ENCODE measurements around the gene UBE2M. TPM values are rescaled to one million over a fixed set of nuclear protein-coding genes. Genes with fewer than 3 reads are reported as not detected.

Gene UBE2M
- total and polyA plus RNA-seq, 7 experiments from 2014 or later: 7.5 to 92.1 (median 49.3) TPM

- Mint-ChIP-seq H3K4me1 (peaks cover 7 to 18% (median 9%) of the 10 kb centered on the region in 7 donors), H3K36me3 (peaks cover 5 to 14% (median 7%) of the 10 kb centered on the region in 5 donors), H3K4me3 (no peak overlapping the region), H3K27ac (peak overlapping the region in 3 of 9 donors; percentile 5 to 51 (median 33)), H3K27me3 (no peaks in the 10 kb centered on the region), H3K9me3 (no peaks in the 10 kb centered on the region)
- no peak overlapping the region for H3K4me3 ChIP-seq (ENCODE audit: low read length)
- peaks cover 0 to 21% (median 0%) of the 10 kb centered on the region in 3 experiments for H3K36me3 ChIP-seq (ENCODE audit: control insufficient read depth in 2 of 3, insufficient read depth in 3 of 3, low read length in 3 of 3)
- POLR2A ChIA-PET: interaction anchor here (7.4 kb wide), 1 partner anchor 65 kb away, joined by 45 read pairs; the partner anchor contains the start of gene ZBTB45
- DNase-seq (no peak), ATAC-seq (no peak)
- H3K4me1 ChIP-seq (ENCODE audit: control insufficient read depth in 2 of 2, insufficient read depth in 2 of 2, low read length in 2 of 2): peaks cover 0 to 7% of the 10 kb centered on the region in 2 donors
- H3K27ac ChIP-seq (ENCODE audit: low read depth, low read length): no peak overlapping the region
- intact Hi-C loops (cut with micrococcal nuclease): no loop called here
- no peaks in the 10 kb centered on the region for H3K9me3 ChIP-seq (ENCODE audit: control insufficient read depth in 2 of 3, low read length in 3 of 3)
- CTCF ChIA-PET: interaction anchor here (0.5 to 0.6 kb wide), 2 partner anchors 70 to 401 kb away, joined by 3 read pairs; partner anchors contain the start of gene ZNF274
- no peaks in the 10 kb centered on the region for H3K27me3 ChIP-seq (ENCODE audit: control insufficient read depth in 2 of 2, insufficient read depth in 2 of 2, low read length in 2 of 2)
These were observed 26.4 kb upstream of the UBE2M start for GRCh38 chr19:58584498-58585441.

DNA sequence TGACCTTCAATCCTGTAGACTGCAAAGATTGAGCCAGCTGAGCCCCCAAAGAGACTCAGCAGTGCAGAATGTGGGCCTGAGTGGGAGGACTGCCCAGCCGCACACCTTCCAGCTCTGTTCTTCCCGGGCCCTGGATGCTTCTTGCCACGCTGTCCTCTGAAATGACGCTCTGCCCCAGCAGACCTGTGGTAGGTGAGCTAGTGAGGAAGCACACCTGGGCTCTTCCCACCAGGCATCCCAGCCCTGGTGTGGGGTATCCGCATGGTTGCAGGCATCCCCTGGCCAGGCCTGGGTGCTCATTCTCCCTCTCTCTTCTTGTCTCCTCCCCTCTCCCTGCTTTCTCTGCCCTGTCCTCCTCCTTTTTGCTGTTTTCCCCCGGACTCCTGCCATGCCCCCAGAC is 24.6 kb upstream of the UBE2M start:
- Mint-ChIP-seq H3K27me3 (no peaks in the 10 kb centered on the region), H3K9me3 (no peaks in the 10 kb centered on the region), H3K27ac (no peak overlapping the region), H3K4me1 (peaks cover 12 to 25% (median 20%) of the 10 kb centered on the region in 7 donors), H3K4me3 (no peak overlapping the region), H3K36me3 (peaks cover 5 to 14% (median 7%) of the 10 kb centered on the region in 5 donors)
- Histone ChIP-seq H3K27ac (ENCODE audit: low read depth, low read length) (no peak overlapping the region), H3K36me3 (ENCODE audit: control insufficient read depth in 2 of 3, insufficient read depth in 3 of 3, low read length in 3 of 3) (peaks cover 0 to 21% (median 0%) of the 10 kb centered on the region in 3 experiments), H3K4me3 (ENCODE audit: low read length) (no peak overlapping the region), H3K27me3 (ENCODE audit: control insufficient read depth in 2 of 2, insufficient read depth in 2 of 2, low read length in 2 of 2) (no peaks in the 10 kb centered on the region), H3K4me1 (ENCODE audit: control insufficient read depth in 2 of 2, insufficient read depth in 2 of 2, low read length in 2 of 2) (peaks cover 0 to 7% of the 10 kb centered on the region in 2 donors), H3K9me3 (ENCODE audit: control insufficient read depth in 2 of 3, low read length in 3 of 3) (no peaks in the 10 kb centered on the region)
- DNase-seq (no peak), ATAC-seq (no peak)
- POLR2A ChIA-PET: interaction anchor here (7.4 kb wide), 1 partner anchor 63 kb away, joined by 45 read pairs; the partner anchor contains the start of gene ZBTB45
- intact Hi-C loops (cut with micrococcal nuclease): no loop called here
- CTCF ChIA-PET: interaction anchor here (1.0 kb wide), 2 partner anchors 63 to 65 kb away, joined by 3 read pairs; partner anchors contain the start of gene ZBTB45

DNA sequence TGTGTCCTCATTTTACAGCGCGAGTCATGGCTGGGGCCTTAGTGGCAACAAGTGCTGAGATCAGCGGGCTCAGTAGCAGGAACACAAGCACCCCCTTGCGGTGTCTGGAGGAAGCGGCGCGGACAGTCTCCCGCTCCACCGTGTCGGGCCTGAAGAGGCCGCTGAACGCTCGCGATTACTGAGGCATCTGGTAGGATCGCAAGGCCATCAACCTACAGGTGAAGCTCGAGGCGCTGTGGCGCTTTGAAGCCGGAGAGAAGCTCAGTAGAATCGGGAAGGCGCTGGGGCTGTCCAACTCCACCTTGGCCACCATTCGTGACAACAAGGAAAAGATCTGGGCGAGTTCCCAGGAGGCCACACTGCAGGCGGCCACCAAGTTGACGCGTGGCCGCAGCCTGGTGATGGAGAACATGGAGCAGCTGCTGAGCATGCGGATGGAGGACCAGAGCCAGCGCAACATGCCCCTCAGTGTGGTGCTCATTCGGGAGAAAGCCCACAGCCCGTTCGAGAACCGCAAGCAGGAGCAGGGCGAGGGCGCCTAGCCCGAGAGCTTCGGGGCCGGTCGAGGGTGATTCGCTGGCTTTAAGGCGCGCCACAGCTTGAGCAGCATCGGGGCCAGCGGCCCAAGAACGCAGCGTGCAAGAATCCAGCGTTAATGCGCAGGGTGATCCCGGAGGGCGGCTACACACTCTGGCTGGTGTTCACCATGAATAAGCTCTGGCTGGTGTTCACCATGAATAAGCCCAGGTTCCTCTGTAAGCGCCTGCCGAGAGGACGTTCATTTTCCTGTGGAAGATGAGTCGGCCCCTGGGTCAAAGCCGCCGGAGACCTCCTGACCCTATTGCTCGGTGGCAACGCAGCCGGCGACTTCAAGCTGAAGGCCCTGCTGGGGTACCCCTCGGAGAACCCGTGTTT is 23.1 kb upstream of the UBE2M start:
- POLR2A ChIA-PET: interaction anchor here (1.0 to 7.4 kb wide), 5 partner anchors 26 to 67 kb away, joined by 3 to 45 read pairs (median 8); partner anchors contain the start of genes CHMP2A, TRIM28 and ZBTB45
- intact Hi-C loops (cut with micrococcal nuclease): loop anchor here (1.0 kb wide), 4 partner anchors 8 to 67 kb away; partner anchors contain the start of genes MZF1 (in 1 of the 2) and TRIM28 (in 1 of the 2)

DNA sequence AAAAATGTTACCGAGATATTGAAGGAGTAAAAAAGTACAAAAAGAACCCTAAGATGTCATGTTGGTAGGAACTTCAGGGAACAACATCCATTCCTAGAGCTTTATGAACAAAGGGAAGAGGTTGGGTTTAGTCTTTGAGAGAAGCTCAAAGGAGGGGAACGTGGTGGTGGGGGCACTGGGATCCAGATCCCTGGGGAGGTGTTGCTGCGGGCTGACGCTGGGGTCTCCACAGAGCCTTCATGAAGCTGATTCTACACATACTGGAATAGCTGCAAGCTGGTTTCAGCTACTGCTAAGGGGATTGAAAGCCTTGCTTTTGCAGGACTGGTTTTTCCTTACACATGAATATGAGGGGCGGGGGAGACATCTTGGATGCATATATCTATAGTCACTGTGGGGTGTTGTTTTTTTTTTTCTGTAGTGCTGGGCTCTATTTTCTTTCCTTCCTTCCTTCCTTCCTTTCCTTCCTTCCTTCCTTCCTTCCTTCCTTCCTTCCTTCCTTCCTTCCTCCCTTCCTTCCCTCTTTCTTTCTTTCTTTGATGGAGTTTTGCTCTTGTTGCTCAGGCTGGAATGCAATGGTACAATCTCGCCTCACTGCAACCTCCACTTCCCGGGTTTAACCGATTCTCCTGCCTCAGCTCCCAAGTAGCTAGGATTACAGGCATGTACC is 21.2 kb upstream of the UBE2M start:
- intact Hi-C loops (cut with micrococcal nuclease): no loop called here
- Mint-ChIP-seq H3K4me1 (peaks cover 11 to 36% (median 30%) of the 10 kb centered on the region in 7 donors), H3K4me3 (no peak overlapping the region), H3K27me3 (no peaks in the 10 kb centered on the region), H3K27ac (peak overlapping the region in 6 of 9 donors; percentile 12 to 78 (median 46)), H3K9me3 (no peaks in the 10 kb centered on the region), H3K36me3 (peaks cover 5 to 14% (median 7%) of the 10 kb centered on the region in 5 donors)
- no peak for DNase-seq
- Histone ChIP-seq H3K4me1 (ENCODE audit: control insufficient read depth in 2 of 2, insufficient read depth in 2 of 2, low read length in 2 of 2) (peaks cover 2 to 9% of the 10 kb centered on the region in 2 donors), H3K9me3 (ENCODE audit: control insufficient read depth in 2 of 3, low read length in 3 of 3) (no peaks in the 10 kb centered on the region), H3K36me3 (ENCODE audit: control insufficient read depth in 2 of 3, insufficient read depth in 3 of 3, low read length in 3 of 3) (peaks cover 0 to 21% (median 0%) of the 10 kb centered on the region in 3 experiments), H3K4me3 (ENCODE audit: low read length) (no peak overlapping the region), H3K27ac (ENCODE audit: low read depth, low read length) (no peak overlapping the region), H3K27me3 (ENCODE audit: control insufficient read depth in 2 of 2, insufficient read depth in 2 of 2, low read length in 2 of 2) (no peaks in the 10 kb centered on the region)
- no peak for ATAC-seq
- ChIA-PET POLR2A (interaction anchor here (0.6 to 7.4 kb wide), 6 partner anchors 22 to 80 kb away, joined by 3 to 45 read pairs (median 6); partner anchors contain the start of genes TRIM28 and ZBTB45), CTCF (interaction anchor here (2.9 to 4.4 kb wide), 3 partner anchors 25 to 66 kb away, joined by 12 to 46 read pairs (median 33); partner anchors contain the start of genes CHMP2A and ZBTB45)

More for the DNA sequence above, 23.1 kb upstream of the UBE2M start:
- peaks cover 0 to 7% of the 10 kb centered on the region in 2 donors for H3K4me1 ChIP-seq (ENCODE audit: control insufficient read depth in 2 of 2, insufficient read depth in 2 of 2, low read length in 2 of 2)
- CTCF ChIA-PET: interaction anchor here (0.7 to 4.4 kb wide), 7 partner anchors 10 to 175 kb away, joined by 3 to 46 read pairs (median 8); partner anchors contain the start of genes CHMP2A, TRIM28 and ZBTB45
- ATAC-seq: peak; percentile 100
- Mint-ChIP-seq H3K27ac (peak overlapping the region; percentile 7 to 90 (median 78)), H3K4me1 (peaks cover 12 to 29% (median 24%) of the 10 kb centered on the region in 7 donors), H3K9me3 (no peaks in the 10 kb centered on the region), H3K27me3 (no peaks in the 10 kb centered on the region), H3K4me3 (peak overlapping the region in 1 of 10 donors; percentile 38), H3K36me3 (peaks cover 5 to 14% (median 7%) of the 10 kb centered on the region in 5 donors)
- no peak overlapping the region for H3K4me3 ChIP-seq (ENCODE audit: low read length)
- H3K27ac ChIP-seq (ENCODE audit: low read depth, low read length): peak overlapping the region; percentile 48
- DNase-seq: peak; percentile 81 to 91 (median 89)
- no peaks in the 10 kb centered on the region for H3K9me3 ChIP-seq (ENCODE audit: control insufficient read depth in 2 of 3, low read length in 3 of 3)
- no peaks in the 10 kb centered on the region for H3K27me3 ChIP-seq (ENCODE audit: control insufficient read depth in 2 of 2, insufficient read depth in 2 of 2, low read length in 2 of 2)
- peaks cover 0 to 21% (median 0%) of the 10 kb centered on the region in 3 experiments for H3K36me3 ChIP-seq (ENCODE audit: control insufficient read depth in 2 of 3, insufficient read depth in 3 of 3, low read length in 3 of 3)

DNA sequence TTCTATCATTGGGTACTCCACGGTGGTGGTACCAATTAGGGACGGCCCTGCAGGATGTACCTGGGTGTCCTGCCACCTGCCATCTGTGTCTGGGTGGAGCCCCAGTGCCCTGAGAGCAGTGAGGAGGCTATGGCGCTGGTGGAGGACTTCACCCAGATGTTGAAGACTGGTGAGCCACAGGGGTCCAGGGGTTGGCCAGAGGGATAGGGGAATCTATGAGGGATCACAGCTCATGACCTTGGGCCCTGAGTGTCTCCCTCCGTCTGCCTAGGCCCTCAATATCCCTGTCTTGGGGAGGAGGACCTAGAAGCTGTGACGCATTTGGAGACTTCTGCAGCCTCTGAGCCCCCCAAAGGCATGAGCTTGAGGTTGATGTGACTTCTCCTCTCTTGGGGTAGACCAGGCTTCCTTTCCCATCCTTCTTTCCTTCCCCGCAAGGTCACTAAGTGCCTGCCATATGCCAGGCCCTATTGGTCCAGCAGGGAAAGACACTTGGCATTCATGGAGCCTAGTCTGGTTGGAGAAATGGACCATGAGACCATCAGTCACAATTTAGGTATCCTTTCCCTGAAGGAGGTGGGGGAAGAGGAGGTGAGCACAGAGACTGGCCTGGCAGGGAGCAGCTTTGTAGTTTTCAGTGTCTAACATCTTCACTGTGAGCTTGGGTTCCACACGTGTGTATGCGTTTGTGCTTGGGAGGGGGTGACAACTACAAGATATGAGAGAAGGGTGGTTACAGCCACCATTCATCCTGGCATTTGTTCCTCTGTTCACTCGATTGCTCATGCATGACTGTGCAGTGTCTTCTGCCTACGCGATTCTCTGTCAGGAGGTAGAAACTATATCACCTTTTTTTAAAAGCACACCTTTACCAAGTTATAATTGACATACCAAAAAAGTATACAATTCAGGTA is 19.9 kb upstream of the UBE2M start:
- peaks cover 13 to 19% of the 10 kb centered on the region in 2 donors for H3K4me1 ChIP-seq (ENCODE audit: control insufficient read depth in 2 of 2, insufficient read depth in 2 of 2, low read length in 2 of 2)
- DNase-seq: no peak
- H3K27me3 ChIP-seq (ENCODE audit: control insufficient read depth in 2 of 2, insufficient read depth in 2 of 2, low read length in 2 of 2): no peaks in the 10 kb centered on the region
- peaks cover 0 to 15% (median 0%) of the 10 kb centered on the region in 3 experiments for H3K36me3 ChIP-seq (ENCODE audit: control insufficient read depth in 2 of 3, insufficient read depth in 3 of 3, low read length in 3 of 3)
- Mint-ChIP-seq H3K36me3 (peaks cover 5 to 13% (median 9%) of the 10 kb centered on the region in 5 donors), H3K27ac (peak overlapping the region in 5 of 9 donors; percentile 36 to 81 (median 58)), H3K9me3 (peaks cover 0 to 3% (median 0%) of the 10 kb centered on the region in 11 donors), H3K27me3 (peaks cover 0 to 2% (median 0%) of the 10 kb centered on the region in 5 donors), H3K4me1 (peaks cover 24 to 47% (median 40%) of the 10 kb centered on the region in 7 donors), H3K4me3 (peak overlapping the region in 1 of 10 donors; percentile 11)
- intact Hi-C loops (cut with micrococcal nuclease): no loop called here
- H3K9me3 ChIP-seq (ENCODE audit: control insufficient read depth in 2 of 3, low read length in 3 of 3): no peaks in the 10 kb centered on the region
- no peak overlapping the region for H3K27ac ChIP-seq (ENCODE audit: low read depth, low read length)
- no peak for ATAC-seq
- ChIA-PET CTCF (interaction anchor here (1.2 to 4.4 kb wide), 3 partner anchors 59 to 65 kb away, joined by 3 to 46 read pairs (median 33); partner anchors contain the start of gene ZBTB45), POLR2A (interaction anchor here (1.1 to 7.4 kb wide), 2 partner anchors 31 to 58 kb away, joined by 4 to 45 read pairs; partner anchors contain the start of gene ZBTB45)
- no peak overlapping the region for H3K4me3 ChIP-seq (ENCODE audit: low read length)

Data from naive thymus-derived CD4-positive, alpha-beta T cell (primary cell).